CD4-positive, alpha-beta T cell treated with Interleukin-12 subunit alpha and Interleukin-12 subunit beta, for 1 hour (primary cell): Measurements from ENCODE around the gene AK8.
A peak's percentile ranks its signal among the peaks of the same experiment; 100 is the strongest.

ENCODE experiments used
- DNase-seq: peaks from one replicate; pipeline ENCODE4 v3.0.0-alpha.2; 2020

Gene AK8

DNA sequence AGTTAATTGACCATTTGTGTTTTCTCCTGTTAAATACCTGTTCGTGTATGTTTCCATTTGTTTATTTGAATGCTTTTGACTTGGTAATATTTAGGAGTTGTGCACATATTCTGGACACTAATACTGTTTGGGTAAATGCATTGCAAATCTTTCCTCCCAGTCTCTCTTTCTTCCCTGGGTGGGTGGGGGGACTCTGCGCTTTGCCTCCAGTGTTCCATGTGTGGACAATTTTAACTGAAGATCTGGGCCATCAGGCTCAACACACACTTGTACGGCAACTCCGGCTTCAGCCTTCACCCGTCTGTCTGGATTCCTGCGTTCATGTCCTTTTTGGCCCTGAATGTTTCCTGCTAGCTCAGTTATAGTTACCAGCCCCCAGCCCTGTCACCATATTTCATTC is 167.8 kb downstream of the AK8 start:
- no peak for DNase-seq

DNA sequence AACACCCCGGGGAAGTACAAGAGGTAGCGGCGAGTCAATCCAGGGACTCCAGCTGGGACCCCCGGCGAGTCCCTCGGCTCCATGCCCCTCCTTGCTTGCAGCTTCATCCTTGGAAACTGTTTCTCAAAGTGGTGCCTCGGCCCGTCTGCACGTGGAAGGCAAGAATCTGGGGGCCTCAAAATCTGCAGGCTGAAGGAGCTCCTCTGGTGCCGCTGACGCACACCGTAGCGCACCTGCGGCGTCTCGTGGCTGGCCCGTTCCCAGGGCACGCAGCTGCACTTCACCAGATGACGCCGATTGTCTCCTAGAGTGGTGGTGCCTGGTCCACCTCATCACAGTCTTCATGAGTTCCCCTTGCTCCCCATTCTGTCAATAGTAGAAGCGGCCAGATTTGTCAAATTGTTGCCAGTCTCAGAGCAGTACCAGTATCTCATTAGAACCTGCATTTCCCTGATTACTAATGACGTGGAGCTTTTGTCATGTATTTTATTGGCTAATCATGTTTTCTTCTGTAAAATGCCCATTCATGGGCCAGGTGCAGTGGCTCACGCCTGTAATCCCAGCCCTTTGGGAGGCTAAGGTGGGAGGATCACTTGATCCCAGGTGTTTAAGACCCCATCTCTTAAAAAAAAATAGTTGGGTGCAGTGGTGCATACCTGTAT is 169.2 kb downstream of the AK8 start:
- no peak for DNase-seq

- no peak for DNase-seq
Observed at GRCh38 chr9:132708239-132708638, 169.8 kb downstream of the AK8 start.

GRCh38 chr9:132703336-132703735 is 174.7 kb downstream of the AK8 start:
- no peak for DNase-seq

DNA sequence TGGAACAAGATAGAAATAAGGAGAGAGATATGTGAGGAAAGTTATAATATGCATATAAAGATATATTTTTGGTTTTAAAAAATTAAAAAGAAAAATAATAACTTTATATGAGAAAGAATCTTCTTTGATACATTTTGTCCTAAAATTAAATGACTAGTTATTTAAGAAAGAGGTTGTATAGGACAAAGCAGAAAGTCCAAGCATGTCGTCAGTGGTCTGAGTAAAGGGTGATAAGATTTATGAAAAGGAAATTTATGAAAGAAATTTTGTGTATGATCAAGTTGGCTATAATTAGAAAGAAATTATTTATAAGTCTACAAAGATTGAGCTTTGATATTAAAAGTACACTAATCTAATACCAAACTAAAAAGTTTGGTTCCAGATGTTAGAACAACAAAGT is 175.8 kb downstream of the AK8 start:
- DNase-seq, result no peak

GRCh38 chr9:132699956-132700355 is 178.1 kb downstream of the AK8 start:
- DNase-seq, result no peak

GRCh38 chr9:132698989-132699388 is 179.1 kb downstream of the AK8 start:
- no peak for DNase-seq

DNA sequence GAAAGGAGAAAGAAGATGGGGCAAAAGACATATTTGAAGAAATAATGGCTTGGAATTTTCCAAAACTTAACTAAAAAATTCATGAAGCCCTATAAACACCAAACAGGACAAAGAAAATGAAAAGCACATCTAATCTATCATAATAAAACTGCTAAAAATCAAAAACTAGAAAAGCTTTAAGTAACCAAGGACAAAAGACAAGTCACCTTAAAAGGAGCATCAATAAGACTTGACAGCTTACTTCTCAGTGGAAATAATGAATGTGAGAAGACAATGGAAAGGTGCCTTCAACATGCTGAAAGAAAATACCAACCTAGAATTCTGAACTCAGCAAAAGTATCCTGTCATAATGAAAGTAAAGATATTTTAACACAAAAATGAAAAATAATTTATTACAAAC is 180.9 kb downstream of the AK8 start:
- DNase-seq, result no peak

DNA sequence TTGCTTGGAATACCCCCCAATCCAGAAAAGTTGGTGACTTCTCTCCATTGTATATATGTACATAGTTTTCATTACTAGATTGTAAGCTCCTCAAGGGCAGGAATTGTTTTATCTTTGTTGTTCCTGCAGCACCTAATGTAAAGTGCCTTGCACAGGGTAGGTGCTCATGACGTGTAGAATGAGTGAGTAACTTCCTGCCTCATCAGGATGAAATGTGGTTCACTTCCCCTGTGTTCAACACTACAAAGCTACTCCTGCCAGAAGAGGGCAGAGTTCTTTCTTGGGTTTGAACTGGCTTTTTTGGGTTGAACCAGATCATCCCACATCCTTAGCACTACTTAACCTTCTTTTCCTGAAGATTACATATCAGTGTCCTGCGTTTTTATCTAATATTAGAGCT is 183.9 kb downstream of the AK8 start:
- peak; percentile 30 for DNase-seq

GRCh38 chr9:132690696-132691095 is 187.4 kb downstream of the AK8 start:
- DNase-seq, result no peak

GRCh38 chr9:132683873-132684272 is 194.2 kb downstream of the AK8 start:
- DNase-seq, result no peak

- no peak for DNase-seq
Observed at GRCh38 chr9:132681561-132681960, 196.5 kb downstream of the AK8 start.

- DNase-seq, result no peak
Observed at GRCh38 chr9:132679946-132680625, 198.0 kb downstream of the AK8 start.

DNA sequence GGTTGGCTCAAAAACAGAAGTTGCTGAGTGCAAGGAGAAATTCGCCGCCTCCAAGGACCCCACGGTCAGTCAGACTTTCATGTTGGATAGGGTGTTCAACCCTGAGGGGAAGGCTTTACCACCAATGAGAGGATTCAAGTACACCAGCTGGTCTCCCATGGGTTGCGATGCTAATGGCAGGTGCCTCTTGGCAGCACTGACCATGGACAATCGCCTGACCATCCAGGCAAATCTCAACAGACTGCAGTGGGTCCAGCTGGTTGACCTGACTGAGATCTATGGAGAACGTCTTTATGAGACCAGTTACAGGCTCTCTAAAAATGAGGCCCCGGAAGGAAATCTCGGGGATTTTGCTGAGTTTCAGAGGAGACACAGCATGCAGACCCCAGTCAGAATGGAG is 200.1 kb downstream of the AK8 start:
- no peak for DNase-seq
